Measurements from ENCODE around the gene RNF26.

Gene RNF26

DNA sequence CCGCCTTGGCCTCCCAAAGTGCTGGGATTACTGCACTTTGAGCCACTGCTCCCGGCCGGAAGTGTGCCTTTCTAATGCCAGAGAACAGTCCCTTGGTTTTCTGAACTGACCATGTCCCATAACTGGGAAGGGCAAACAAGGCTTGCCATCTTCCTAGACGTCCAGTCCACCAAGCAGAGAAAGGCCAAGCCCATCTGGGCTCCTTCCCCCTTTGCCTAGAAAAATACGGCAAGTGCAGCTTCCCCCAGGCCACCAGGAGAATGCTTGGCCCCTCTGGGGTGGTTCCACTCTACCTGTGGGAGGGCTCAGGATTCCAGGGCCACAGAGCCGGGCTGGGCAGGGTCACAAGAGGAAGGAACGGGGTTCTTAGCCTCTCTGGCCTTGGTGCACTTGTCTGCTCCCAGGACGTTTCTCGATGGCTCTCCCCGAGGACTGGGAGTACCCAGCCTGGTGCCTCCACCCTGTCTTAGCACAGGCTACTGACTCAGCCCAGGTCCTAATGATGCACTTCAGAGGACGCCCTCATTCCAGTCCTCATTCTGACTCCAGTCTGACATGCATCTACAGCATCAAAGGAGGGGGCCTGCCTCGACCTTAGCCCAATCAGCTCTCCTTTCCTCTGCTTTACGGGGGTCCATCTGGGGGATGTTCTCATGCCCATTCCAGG is 46.0 kb downstream of the RNF26 start:
- Histone ChIP-seq H3K4me3 (ENCODE audit: low read length in 2 of 2) (peak overlapping the region in 1 of 2 donors; percentile 4), H3K4me2 (ENCODE audit: insufficient read depth, low read length, poor library complexity, severe bottlenecking) (no peak overlapping the region), H3K18ac (ENCODE audit: low read length) (peak overlapping the region; percentile 25), H4K8ac (ENCODE audit: low read depth, low read length) (no peak overlapping the region), H4K91ac (ENCODE audit: low read depth, low read length, poor library complexity) (no peak overlapping the region), H2BK12ac (ENCODE audit: low read length) (no peak overlapping the region), H3K9me3 (replicated peaks in 1 of 2; ENCODE audit: control insufficient read depth in 2 of 2, insufficient read depth in 1 of 2, low read depth in 1 of 2, low read length in 2 of 2) (no peaks in the 10 kb centered on the region), H3K4ac (ENCODE audit: low read length) (no peak overlapping the region), H3K23ac (ENCODE audit: low read depth, low read length, poor library complexity) (no peak overlapping the region), H2BK15ac (ENCODE audit: low read length) (no peak overlapping the region), H3K36me3 (replicated peaks in 1 of 2; ENCODE audit: control insufficient read depth in 2 of 2, insufficient read depth in 2 of 2, low read length in 2 of 2) (no peaks in the 10 kb centered on the region), H3K4me1 (ENCODE audit: control insufficient read depth in 2 of 2, insufficient read depth in 1 of 2, low read depth in 1 of 2, low read length in 2 of 2) (peaks cover 25 to 40% of the 10 kb centered on the region in 2 donors), H3K79me1 (ENCODE audit: low read depth, low read length) (no peaks in the 10 kb centered on the region), H2BK5ac (ENCODE audit: low read length) (no peak overlapping the region), H2AFZ (ENCODE audit: low read length) (peak overlapping the region; percentile 92), H3K14ac (ENCODE audit: low read length) (no peak overlapping the region), H2AK5ac (ENCODE audit: low read depth, low read length) (peak overlapping the region; percentile 53), H3K27ac (replicated peaks; ENCODE audit: low read length) (no peak overlapping the region), H2BK120ac (ENCODE audit: low read depth, low read length) (no peak overlapping the region), H3K27me3 (ENCODE audit: control insufficient read depth in 3 of 3, insufficient read depth in 3 of 3, low read depth in 1 of 3, low read length in 3 of 3) (peaks cover 0 to 49% (median 4%) of the 10 kb centered on the region in 3 experiments), H3K9ac (ENCODE audit: low read depth, low read length, poor library complexity) (no peak overlapping the region)
- WGBS, 2 donors (ENCODE audit: extremely low coverage in 2 of 2, insufficient read length in 2 of 2, insufficient replicate concordance in 1 of 2) = no CpG with 5 or more reads among the region's 13 CpGs
- DNase-seq (ENCODE audit: low spot score) = no peak

DNA sequence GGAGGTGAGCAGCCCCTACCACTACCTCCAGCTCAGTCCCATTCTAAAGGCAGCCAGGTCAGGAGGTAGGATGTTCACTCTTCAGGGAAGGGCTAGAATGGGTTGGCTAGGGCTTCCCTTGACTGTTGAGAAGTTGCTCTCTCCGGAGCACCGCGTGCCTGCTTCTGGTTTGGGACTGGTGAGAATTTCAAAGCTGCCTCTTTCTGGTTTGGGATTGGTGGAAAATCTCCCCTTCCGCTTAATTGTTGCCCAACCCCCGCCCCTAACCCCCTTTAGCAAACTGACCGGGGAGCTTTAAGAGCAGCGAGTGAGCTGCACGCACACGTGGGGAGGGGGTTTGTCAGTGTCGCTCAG is 46.5 kb downstream of the RNF26 start:
- no peak overlapping the region for H2BK120ac ChIP-seq (ENCODE audit: low read depth, low read length)

DNA sequence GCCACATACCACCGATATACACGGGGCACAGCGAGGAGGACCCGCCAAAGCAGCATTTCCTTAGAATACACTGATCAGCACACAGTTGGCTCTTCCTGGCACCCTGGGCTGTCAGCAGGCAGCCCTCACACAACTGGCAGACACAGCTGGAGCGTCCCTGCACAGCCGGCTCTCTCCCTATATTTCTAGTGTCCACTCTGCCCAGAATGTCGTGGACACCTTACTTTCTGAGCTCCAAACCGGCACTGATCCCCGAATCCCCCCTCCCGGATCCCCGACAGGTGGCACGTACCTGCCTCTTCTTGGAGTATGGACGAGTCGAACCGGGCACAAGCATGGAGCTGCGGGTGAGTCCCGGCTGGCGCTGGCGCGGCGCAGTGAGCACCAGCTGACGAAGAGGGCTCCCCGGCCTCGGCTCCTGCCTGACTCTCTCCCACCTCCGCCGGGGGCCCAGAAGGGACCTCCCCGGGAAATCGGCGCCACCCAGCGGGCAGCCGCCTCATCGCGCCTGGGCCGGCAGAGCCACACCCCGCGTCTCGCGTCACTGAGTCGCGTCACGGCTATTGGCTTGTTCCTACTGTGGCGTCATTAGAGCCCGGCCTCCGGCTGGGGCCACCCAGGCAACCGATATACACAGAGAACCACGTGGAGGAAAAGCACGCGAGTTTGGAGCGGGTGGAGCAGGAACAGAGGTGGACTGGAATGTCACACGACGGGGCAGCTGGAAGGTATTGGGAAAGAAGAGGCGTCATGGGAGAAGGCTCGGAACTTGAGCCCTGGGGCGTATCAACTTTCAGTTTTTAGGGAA is 47.1 kb downstream of the RNF26 start, which contains the start of gene USP2:
TSS of gene USP2 (minus strand) at position 510 of the 808 bp plus-strand sequence. CDS start 8,210 bp downstream, outside the sequence.
- H3K9ac ChIP-seq (ENCODE audit: low read depth, low read length, poor library complexity) = peak within 1 kb of the TSS; percentile 77
- H3K18ac ChIP-seq (ENCODE audit: low read length) = peak within 1 kb of the TSS; percentile 53
- no peaks in the 10 kb centered on the region for H3K79me1 ChIP-seq (ENCODE audit: low read depth, low read length)
- no peak within 1 kb of the TSS for H3K4ac ChIP-seq (ENCODE audit: low read length)
- H2BK15ac ChIP-seq (ENCODE audit: low read length) = no peak within 1 kb of the TSS
- WGBS, 2 donors (ENCODE audit: extremely low coverage in 2 of 2, insufficient read length in 2 of 2, insufficient replicate concordance in 1 of 2) = no CpG with 5 or more reads among the region's 54 CpGs
- H2BK12ac ChIP-seq (ENCODE audit: low read length) = no peak within 1 kb of the TSS
- H4K91ac ChIP-seq (ENCODE audit: low read depth, low read length, poor library complexity) = no peak within 1 kb of the TSS
- H3K36me3 ChIP-seq (replicated peaks in 1 of 2; ENCODE audit: control insufficient read depth in 2 of 2, insufficient read depth in 2 of 2, low read length in 2 of 2) = no peaks in the 10 kb centered on the region
- peak; percentile 94 for DNase-seq (ENCODE audit: low spot score)
- H3K23ac ChIP-seq (ENCODE audit: low read depth, low read length, poor library complexity) = peak within 1 kb of the TSS; percentile 49
- H4K8ac ChIP-seq (ENCODE audit: low read depth, low read length) = no peak within 1 kb of the TSS
- peaks cover 14 to 29% of the 10 kb centered on the region in 2 donors for H3K4me1 ChIP-seq (ENCODE audit: control insufficient read depth in 2 of 2, insufficient read depth in 1 of 2, low read depth in 1 of 2, low read length in 2 of 2)
- H3K9me3 ChIP-seq (replicated peaks in 1 of 2; ENCODE audit: control insufficient read depth in 2 of 2, insufficient read depth in 1 of 2, low read depth in 1 of 2, low read length in 2 of 2) = no peaks in the 10 kb centered on the region
- H2AK5ac ChIP-seq (ENCODE audit: low read depth, low read length) = peak within 1 kb of the TSS; percentile 53
- H3K27ac ChIP-seq (replicated peaks; ENCODE audit: low read length) = no peak within 1 kb of the TSS
- peak within 1 kb of the TSS; percentile 92 for H2AFZ ChIP-seq (ENCODE audit: low read length)
- peak within 1 kb of the TSS; percentile 58 for H3K14ac ChIP-seq (ENCODE audit: low read length)
- peak within 1 kb of the TSS; percentile 50 to 75 for H3K4me3 ChIP-seq (ENCODE audit: low read length in 2 of 2)
- H2BK120ac ChIP-seq (ENCODE audit: low read depth, low read length) = no peak within 1 kb of the TSS
- H3K4me2 ChIP-seq (ENCODE audit: insufficient read depth, low read length, poor library complexity, severe bottlenecking) = peak within 1 kb of the TSS; percentile 99
- peaks cover 0 to 49% (median 4%) of the 10 kb centered on the region in 3 experiments for H3K27me3 ChIP-seq (ENCODE audit: control insufficient read depth in 3 of 3, insufficient read depth in 3 of 3, low read depth in 1 of 3, low read length in 3 of 3)
- no peak within 1 kb of the TSS for H2BK5ac ChIP-seq (ENCODE audit: low read length)

More for the DNA sequence above, 46.5 kb downstream of the RNF26 start:
- peak overlapping the region; percentile 53 for H2AK5ac ChIP-seq (ENCODE audit: low read depth, low read length)
- no peak for DNase-seq (ENCODE audit: low spot score)
- peak overlapping the region; percentile 58 for H3K14ac ChIP-seq (ENCODE audit: low read length)
- H3K4me3 ChIP-seq (ENCODE audit: low read length in 2 of 2) = peak overlapping the region; percentile 50 to 75
- H3K9ac ChIP-seq (ENCODE audit: low read depth, low read length, poor library complexity) = peak overlapping the region; percentile 77
- peak overlapping the region; percentile 49 for H3K23ac ChIP-seq (ENCODE audit: low read depth, low read length, poor library complexity)
- no peaks in the 10 kb centered on the region for H3K36me3 ChIP-seq (replicated peaks in 1 of 2; ENCODE audit: control insufficient read depth in 2 of 2, insufficient read depth in 2 of 2, low read length in 2 of 2)
- H4K91ac ChIP-seq (ENCODE audit: low read depth, low read length, poor library complexity) = no peak overlapping the region
- peak overlapping the region; percentile 99 for H3K4me2 ChIP-seq (ENCODE audit: insufficient read depth, low read length, poor library complexity, severe bottlenecking)
- peak overlapping the region; percentile 92 for H2AFZ ChIP-seq (ENCODE audit: low read length)
- no peak overlapping the region for H3K4ac ChIP-seq (ENCODE audit: low read length)
- H3K27me3 ChIP-seq (ENCODE audit: control insufficient read depth in 3 of 3, insufficient read depth in 3 of 3, low read depth in 1 of 3, low read length in 3 of 3) = peaks cover 0 to 49% (median 4%) of the 10 kb centered on the region in 3 experiments
- H2BK12ac ChIP-seq (ENCODE audit: low read length) = no peak overlapping the region
- WGBS, 2 donors (ENCODE audit: extremely low coverage in 2 of 2, insufficient read length in 2 of 2, insufficient replicate concordance in 1 of 2) = no CpG with 5 or more reads among the region's 10 CpGs
- peak overlapping the region; percentile 53 for H3K18ac ChIP-seq (ENCODE audit: low read length)
- H3K27ac ChIP-seq (replicated peaks; ENCODE audit: low read length) = no peak overlapping the region
- peaks cover 20 to 35% of the 10 kb centered on the region in 2 donors for H3K4me1 ChIP-seq (ENCODE audit: control insufficient read depth in 2 of 2, insufficient read depth in 1 of 2, low read depth in 1 of 2, low read length in 2 of 2)
- H3K79me1 ChIP-seq (ENCODE audit: low read depth, low read length) = no peaks in the 10 kb centered on the region
- no peaks in the 10 kb centered on the region for H3K9me3 ChIP-seq (replicated peaks in 1 of 2; ENCODE audit: control insufficient read depth in 2 of 2, insufficient read depth in 1 of 2, low read depth in 1 of 2, low read length in 2 of 2)
- H2BK15ac ChIP-seq (ENCODE audit: low read length) = no peak overlapping the region
- H4K8ac ChIP-seq (ENCODE audit: low read depth, low read length) = no peak overlapping the region
- no peak overlapping the region for H2BK5ac ChIP-seq (ENCODE audit: low read length)

DNA sequence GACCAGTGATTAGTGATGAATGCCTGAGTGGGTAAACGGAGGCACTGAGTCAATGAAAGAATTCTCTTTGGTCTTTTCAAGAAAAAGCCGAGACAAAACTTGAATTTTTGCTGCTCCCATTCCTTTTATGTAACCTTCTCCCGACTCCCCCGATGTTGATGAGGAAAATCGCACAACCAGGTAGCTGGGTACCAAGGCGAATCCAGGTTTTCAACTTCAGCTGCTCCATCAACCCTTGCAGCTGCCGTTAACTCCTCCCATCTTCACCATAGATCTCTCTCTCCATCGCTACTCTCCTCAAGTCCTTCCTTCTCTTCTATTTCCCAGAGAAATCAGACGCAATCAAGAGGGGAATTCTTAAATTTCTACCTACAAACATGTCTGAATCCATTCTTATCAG is 47.8 kb downstream of the RNF26 start:
- H3K4me3 ChIP-seq (ENCODE audit: low read length in 2 of 2) = peak overlapping the region; percentile 50 to 73
- peaks cover 8 to 24% of the 10 kb centered on the region in 2 donors for H3K4me1 ChIP-seq (ENCODE audit: control insufficient read depth in 2 of 2, insufficient read depth in 1 of 2, low read depth in 1 of 2, low read length in 2 of 2)
- H2BK120ac ChIP-seq (ENCODE audit: low read depth, low read length) = no peak overlapping the region
- H3K23ac ChIP-seq (ENCODE audit: low read depth, low read length, poor library complexity) = no peak overlapping the region
- no peak overlapping the region for H4K8ac ChIP-seq (ENCODE audit: low read depth, low read length)
- no peak overlapping the region for H3K4ac ChIP-seq (ENCODE audit: low read length)
- no peaks in the 10 kb centered on the region for H3K79me1 ChIP-seq (ENCODE audit: low read depth, low read length)
- H3K18ac ChIP-seq (ENCODE audit: low read length) = no peak overlapping the region
- no peak overlapping the region for H3K9ac ChIP-seq (ENCODE audit: low read depth, low read length, poor library complexity)
- no CpG with 5 or more reads among the region's 9 CpGs for WGBS, 2 donors (ENCODE audit: extremely low coverage in 2 of 2, insufficient read length in 2 of 2, insufficient replicate concordance in 1 of 2)
- no peaks in the 10 kb centered on the region for H3K9me3 ChIP-seq (replicated peaks in 1 of 2; ENCODE audit: control insufficient read depth in 2 of 2, insufficient read depth in 1 of 2, low read depth in 1 of 2, low read length in 2 of 2)
- H2BK12ac ChIP-seq (ENCODE audit: low read length) = no peak overlapping the region
- H3K36me3 ChIP-seq (replicated peaks in 1 of 2; ENCODE audit: control insufficient read depth in 2 of 2, insufficient read depth in 2 of 2, low read length in 2 of 2) = no peaks in the 10 kb centered on the region
- H3K27me3 ChIP-seq (ENCODE audit: control insufficient read depth in 3 of 3, insufficient read depth in 3 of 3, low read depth in 1 of 3, low read length in 3 of 3) = peaks cover 0 to 48% (median 4%) of the 10 kb centered on the region in 3 experiments
- peak overlapping the region; percentile 92 for H2AFZ ChIP-seq (ENCODE audit: low read length)
- no peak overlapping the region for H3K14ac ChIP-seq (ENCODE audit: low read length)
- no peak overlapping the region for H4K91ac ChIP-seq (ENCODE audit: low read depth, low read length, poor library complexity)
- DNase-seq (ENCODE audit: low spot score) = no peak
- no peak overlapping the region for H2AK5ac ChIP-seq (ENCODE audit: low read depth, low read length)
- H2BK15ac ChIP-seq (ENCODE audit: low read length) = no peak overlapping the region
- no peak overlapping the region for H3K27ac ChIP-seq (replicated peaks; ENCODE audit: low read length)
- no peak overlapping the region for H2BK5ac ChIP-seq (ENCODE audit: low read length)
- peak overlapping the region; percentile 99 for H3K4me2 ChIP-seq (ENCODE audit: insufficient read depth, low read length, poor library complexity, severe bottlenecking)

Measured in neuronal stem cell (in vitro differentiated cells).